Measurements from ENCODE around the gene DNAJA2. TPM values are rescaled to one million over a fixed set of nuclear protein-coding genes. Genes with fewer than 3 reads are reported as not detected.
A peak's percentile ranks its signal among the peaks of the same experiment; 100 is the strongest.

Gene DNAJA2
- total and polyA plus RNA-seq, 2 experiments from 2014 or later: 73.3 to 89.4 TPM

DNA sequence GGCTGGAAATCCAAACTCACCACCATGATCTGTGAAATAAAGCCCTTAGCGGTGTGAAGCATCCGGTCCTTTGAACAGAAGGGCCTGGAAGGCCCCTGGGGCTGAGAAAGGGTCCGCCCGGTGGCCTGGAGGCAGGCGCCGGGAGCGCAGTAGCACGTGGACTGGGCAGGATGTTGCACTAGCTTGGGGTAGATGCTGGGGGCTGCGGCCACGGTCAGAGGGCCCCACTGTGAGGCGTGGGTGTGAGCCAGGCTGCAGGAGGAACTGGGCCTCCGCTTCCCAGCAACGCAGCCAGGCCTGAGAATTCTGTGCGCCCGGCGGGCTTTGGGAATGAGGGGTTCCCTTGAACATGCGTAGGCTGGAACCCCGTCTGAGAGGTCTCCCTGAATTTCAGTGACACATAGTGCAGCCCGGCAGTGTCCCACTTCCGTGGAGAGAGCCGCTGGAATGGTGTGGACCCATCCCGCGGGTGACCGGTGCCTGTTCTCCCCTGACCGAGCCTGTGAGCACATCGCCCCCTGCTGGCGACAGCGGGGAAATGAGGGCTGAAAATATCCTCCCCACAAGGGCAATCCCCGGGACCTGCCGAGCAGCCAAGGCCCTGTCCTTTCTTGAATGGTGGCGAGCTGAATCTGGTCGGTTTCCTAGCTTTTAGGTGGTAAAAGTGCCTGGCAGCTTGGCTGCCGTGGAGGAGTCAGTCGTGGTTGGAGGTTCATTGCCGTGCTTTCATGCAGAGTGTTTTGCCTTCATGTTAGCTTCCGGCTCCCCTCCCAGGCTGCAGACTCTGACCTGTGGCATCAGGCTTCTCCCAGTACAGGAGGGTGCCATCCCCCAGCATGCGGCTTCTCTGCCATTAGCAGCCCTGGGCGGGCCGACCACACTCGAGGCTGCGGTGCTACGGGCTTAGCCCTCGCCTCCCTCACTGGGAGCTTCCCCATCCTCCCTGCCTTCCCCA is 43.8 kb downstream of the DNAJA2 start:
- H3K9ac ChIP-seq: no peak overlapping the region
- H3F3A ChIP-seq (ENCODE audit: insufficient read depth): no peaks in the 10 kb centered on the region
- H3K79me2 ChIP-seq (ENCODE audit: insufficient read depth): no peaks in the 10 kb centered on the region
- H3K27ac ChIP-seq: no peak overlapping the region
- H2AFZ ChIP-seq: no peak overlapping the region
- peak; percentile 66 for DNase-seq
- WGBS, 2 experiments (ENCODE audit: low coverage in 1 of 2, low lambda C conversion rate in 2 of 2, missing lambda C conversion rate in 2 of 2): 55 to 62% methylated on average over 39 to 43 of the region's 43 CpGs
- H3K36me3 ChIP-seq (ENCODE audit: low read depth): peaks cover 4% of the 10 kb centered on the region; the same call in 1 of the 2 replicates
- H3K4me1 ChIP-seq (ENCODE audit: insufficient read depth): no peaks in the 10 kb centered on the region
- in situ Hi-C loops (cut with MboI): no loop called here
- no peaks in the 10 kb centered on the region for H3K9me3 ChIP-seq (ENCODE audit: low read depth)
- H3K9me2 ChIP-seq (ENCODE audit: insufficient read depth): no peaks in the 10 kb centered on the region
- H3K4me3 ChIP-seq: no peak overlapping the region
- TF ChIP-seq EZH2phosphoT487 (IDR thresholded peaks at IDR 0.05; ENCODE audit: insufficient read depth, low read depth) (no peak), EZH2 (IDR thresholded peaks at IDR 0.05; ENCODE audit: insufficient read depth, poor library complexity, severe bottlenecking) (no peak)
- H3K4me2 ChIP-seq (ENCODE audit: unreplicated experiment): no peak overlapping the region
- no peaks in the 10 kb centered on the region for H4K20me1 ChIP-seq (ENCODE audit: insufficient read depth)
- H3K27me3 ChIP-seq (replicated peaks; ENCODE audit: insufficient read depth): no peaks in the 10 kb centered on the region

DNA sequence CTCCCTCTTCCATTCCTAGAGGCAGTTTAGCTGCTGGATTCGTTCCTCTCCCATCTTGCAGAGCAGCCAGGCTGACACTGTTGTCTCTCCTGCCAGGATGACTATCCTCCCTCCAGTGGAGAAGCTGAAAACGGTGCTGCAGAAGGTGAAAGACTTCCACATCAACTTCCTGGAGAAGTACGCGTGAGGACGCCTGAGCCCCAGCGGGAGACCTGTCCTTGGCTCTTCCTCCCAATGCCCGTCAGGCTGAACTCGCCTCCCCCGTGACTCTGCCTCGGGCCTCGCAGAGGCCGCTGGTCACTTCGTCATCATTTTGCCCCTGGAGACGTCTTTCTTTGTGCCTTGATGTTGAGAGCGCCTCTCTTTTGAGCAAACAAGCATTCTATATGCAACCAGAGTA is 44.7 kb downstream of the DNAJA2 start:
- TF ChIP-seq EZH2phosphoT487 (IDR thresholded peaks at IDR 0.05; ENCODE audit: insufficient read depth, low read depth): no peak
- TF ChIP-seq EZH2 (IDR thresholded peaks at IDR 0.05; ENCODE audit: insufficient read depth, poor library complexity, severe bottlenecking): no peak
- Histone ChIP-seq H3K27me3 (replicated peaks; ENCODE audit: insufficient read depth) (no peaks in the 10 kb centered on the region), H3K9me3 (ENCODE audit: low read depth) (no peaks in the 10 kb centered on the region), H3K9ac (no peak overlapping the region), H3K27ac (no peak overlapping the region), H3K4me2 (ENCODE audit: unreplicated experiment) (no peak overlapping the region), H3K4me3 (no peak overlapping the region), H3F3A (ENCODE audit: insufficient read depth) (no peaks in the 10 kb centered on the region), H2AFZ (no peak overlapping the region), H4K20me1 (ENCODE audit: insufficient read depth) (no peaks in the 10 kb centered on the region), H3K9me2 (ENCODE audit: insufficient read depth) (no peaks in the 10 kb centered on the region), H3K36me3 (ENCODE audit: low read depth) (peaks cover 5% of the 10 kb centered on the region; the same call in 1 of the 2 replicates), H3K79me2 (ENCODE audit: insufficient read depth) (no peaks in the 10 kb centered on the region), H3K4me1 (ENCODE audit: insufficient read depth) (no peaks in the 10 kb centered on the region)
- in situ Hi-C loops (cut with MboI): no loop called here
- 95 to 96% methylated on average over 15 of the region's 15 CpGs for WGBS, 2 experiments (ENCODE audit: low coverage in 1 of 2, low lambda C conversion rate in 2 of 2, missing lambda C conversion rate in 2 of 2)
- no peak for DNase-seq

DNA sequence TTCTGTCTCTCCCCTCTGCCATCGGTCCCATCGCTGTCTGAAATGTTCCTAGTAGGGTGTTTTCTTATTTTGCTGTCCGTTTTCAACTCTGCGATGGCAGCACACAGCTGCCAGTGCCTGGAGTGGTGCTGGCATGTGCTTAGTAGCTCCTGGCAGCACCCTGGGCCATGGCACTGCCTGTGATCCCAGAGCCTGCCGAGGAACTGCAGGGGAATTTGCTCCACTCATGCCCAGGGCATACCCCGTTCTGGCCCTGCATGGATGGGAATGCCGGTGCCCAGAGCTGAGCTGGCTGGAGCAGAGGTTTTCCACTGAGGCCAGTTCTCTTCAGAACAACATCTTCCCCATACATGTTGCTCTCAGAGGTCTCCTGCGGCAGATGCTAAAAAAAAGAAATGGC is 46.2 kb downstream of the DNAJA2 start:
- whole genome bisulfite sequencing, 2 experiments (ENCODE audit: low coverage in 1 of 2, low lambda C conversion rate in 2 of 2, missing lambda C conversion rate in 2 of 2): 93% methylated on average over 8 of the region's 8 CpGs
- H3F3A ChIP-seq (ENCODE audit: insufficient read depth): no peaks in the 10 kb centered on the region
- no peak overlapping the region for H2AFZ ChIP-seq
- no peaks in the 10 kb centered on the region for H3K79me2 ChIP-seq (ENCODE audit: insufficient read depth)
- no peak overlapping the region for H3K9ac ChIP-seq
- no peak for TF ChIP-seq EZH2phosphoT487 (IDR thresholded peaks at IDR 0.05; ENCODE audit: insufficient read depth, low read depth)
- TF ChIP-seq EZH2 (IDR thresholded peaks at IDR 0.05; ENCODE audit: insufficient read depth, poor library complexity, severe bottlenecking): no peak
- no peak overlapping the region for H3K4me3 ChIP-seq
- no peaks in the 10 kb centered on the region for H4K20me1 ChIP-seq (ENCODE audit: insufficient read depth)
- no peak overlapping the region for H3K4me2 ChIP-seq (ENCODE audit: unreplicated experiment)
- no peaks in the 10 kb centered on the region for H3K9me2 ChIP-seq (ENCODE audit: insufficient read depth)
- no peak overlapping the region for H3K27ac ChIP-seq
- H3K27me3 ChIP-seq (replicated peaks; ENCODE audit: insufficient read depth): no peaks in the 10 kb centered on the region
- no peak for DNase-seq
- H3K36me3 ChIP-seq (ENCODE audit: low read depth): peaks cover 21% of the 10 kb centered on the region; the same call in 1 of the 2 replicates
- no peaks in the 10 kb centered on the region for H3K4me1 ChIP-seq (ENCODE audit: insufficient read depth)
- in situ Hi-C loops (cut with MboI): no loop called here
- H3K9me3 ChIP-seq (ENCODE audit: low read depth): no peaks in the 10 kb centered on the region

DNA sequence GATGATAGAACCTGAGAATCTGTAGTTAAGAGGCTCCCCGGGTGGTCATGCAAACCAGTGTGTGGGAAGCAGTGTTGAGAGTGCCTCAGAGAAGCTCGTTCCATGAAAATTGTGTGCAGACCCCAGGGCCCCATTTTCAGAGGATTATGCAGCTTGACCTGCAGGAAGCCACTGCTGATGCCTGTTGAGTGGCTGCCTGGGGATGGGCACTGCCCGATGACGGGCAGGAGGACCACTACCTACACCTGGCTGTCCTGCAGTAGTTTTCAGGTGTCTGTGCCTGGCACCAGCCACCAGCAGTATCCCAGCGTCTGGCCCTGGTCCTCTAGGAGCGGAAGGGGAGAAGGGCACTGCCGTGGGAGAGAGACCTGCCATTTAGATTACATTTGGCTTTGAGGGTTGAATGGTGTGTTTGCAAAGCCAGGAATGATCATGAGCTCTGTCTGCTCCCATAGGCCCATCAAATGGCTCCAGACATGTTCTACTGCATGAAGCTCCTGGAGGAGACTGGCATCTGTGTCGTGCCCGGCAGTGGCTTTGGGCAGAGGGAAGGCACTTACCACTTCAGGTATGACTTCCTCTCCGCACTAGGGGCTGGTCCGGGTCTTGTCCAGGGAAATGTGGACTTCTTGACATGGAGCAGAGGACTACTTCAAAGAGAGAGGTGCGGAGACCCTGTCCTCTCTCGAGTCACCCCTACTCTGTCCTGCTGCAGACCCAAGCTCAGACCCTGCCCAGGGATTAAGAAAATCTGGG is 46.8 kb downstream of the DNAJA2 start:
- 93 to 95% methylated on average over 13 of the region's 13 CpGs for WGBS, 2 experiments (ENCODE audit: low coverage in 1 of 2, low lambda C conversion rate in 2 of 2, missing lambda C conversion rate in 2 of 2)
- Histone ChIP-seq H3K4me3 (no peak overlapping the region), H3K4me1 (ENCODE audit: insufficient read depth) (no peaks in the 10 kb centered on the region), H3F3A (ENCODE audit: insufficient read depth) (no peaks in the 10 kb centered on the region), H3K27ac (no peak overlapping the region), H3K36me3 (ENCODE audit: low read depth) (peaks cover 25% of the 10 kb centered on the region; the same call in 1 of the 2 replicates), H3K9me2 (ENCODE audit: insufficient read depth) (no peaks in the 10 kb centered on the region), H3K9ac (no peak overlapping the region), H3K27me3 (replicated peaks; ENCODE audit: insufficient read depth) (no peaks in the 10 kb centered on the region), H3K9me3 (ENCODE audit: low read depth) (no peaks in the 10 kb centered on the region), H2AFZ (no peak overlapping the region), H3K4me2 (ENCODE audit: unreplicated experiment) (no peak overlapping the region), H3K79me2 (ENCODE audit: insufficient read depth) (no peaks in the 10 kb centered on the region), H4K20me1 (ENCODE audit: insufficient read depth) (no peaks in the 10 kb centered on the region)
- DNase-seq: no peak
- in situ Hi-C loops (cut with MboI): no loop called here
- no peak for TF ChIP-seq EZH2 (IDR thresholded peaks at IDR 0.05; ENCODE audit: insufficient read depth, poor library complexity, severe bottlenecking)
- no peak for TF ChIP-seq EZH2phosphoT487 (IDR thresholded peaks at IDR 0.05; ENCODE audit: insufficient read depth, low read depth)
